ENCODE results near the gene RAB11FIP4. TPM values are rescaled to one million over a fixed set of nuclear protein-coding genes. Genes with fewer than 3 reads are reported as not detected.

The RAB11FIP4 gene
- total RNA-seq, 4 donors from 2014 or later, result 9.9 to 23.6 (median 16.1) TPM

GRCh38 chr17:31512796-31513195, 121.3 kb downstream of the RAB11FIP4 start:
- no peaks in the 10 kb centered on the region for H3K27me3 ChIP-seq
- no peak for TF ChIP-seq POLR2A (IDR thresholded peaks at IDR 0.05)
- TF ChIP-seq, protein P1, sequence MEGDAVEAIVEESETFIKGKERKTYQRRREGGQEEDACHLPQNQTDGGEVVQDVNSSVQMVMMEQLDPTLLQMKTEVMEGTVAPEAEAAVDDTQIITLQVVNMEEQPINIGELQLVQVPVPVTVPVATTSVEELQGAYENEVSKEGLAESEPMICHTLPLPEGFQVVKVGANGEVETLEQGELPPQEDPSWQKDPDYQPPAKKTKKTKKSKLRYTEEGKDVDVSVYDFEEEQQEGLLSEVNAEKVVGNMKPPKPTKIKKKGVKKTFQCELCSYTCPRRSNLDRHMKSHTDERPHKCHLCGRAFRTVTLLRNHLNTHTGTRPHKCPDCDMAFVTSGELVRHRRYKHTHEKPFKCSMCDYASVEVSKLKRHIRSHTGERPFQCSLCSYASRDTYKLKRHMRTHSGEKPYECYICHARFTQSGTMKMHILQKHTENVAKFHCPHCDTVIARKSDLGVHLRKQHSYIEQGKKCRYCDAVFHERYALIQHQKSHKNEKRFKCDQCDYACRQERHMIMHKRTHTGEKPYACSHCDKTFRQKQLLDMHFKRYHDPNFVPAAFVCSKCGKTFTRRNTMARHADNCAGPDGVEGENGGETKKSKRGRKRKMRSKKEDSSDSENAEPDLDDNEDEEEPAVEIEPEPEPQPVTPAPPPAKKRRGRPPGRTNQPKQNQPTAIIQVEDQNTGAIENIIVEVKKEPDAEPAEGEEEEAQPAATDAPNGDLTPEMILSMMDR (IDR thresholded peaks at IDR 0.05), result no peak
- no peak overlapping the region for H3K27ac ChIP-seq
- peaks cover 0 to 38% (median 9%) of the 10 kb centered on the region in 3 donors for H3K4me1 ChIP-seq
- H3K9me3 ChIP-seq, result no peaks in the 10 kb centered on the region
- 87 to 91% methylated on average over 6 to 7 of the region's 12 CpGs for WGBS, 2 donors
- no peak for DNase-seq
- H3K36me3 ChIP-seq, result no peaks in the 10 kb centered on the region
- intact Hi-C loops (cut with DNase I), result no loop called here
- H3K4me3 ChIP-seq, result no peak overlapping the region

GRCh38 chr17:31513731-31514427, 122.4 kb downstream of the RAB11FIP4 start:
- Histone ChIP-seq H3K4me1 (peaks cover 0 to 31% (median 9%) of the 10 kb centered on the region in 3 donors), H3K9me3 (no peaks in the 10 kb centered on the region), H3K36me3 (peaks cover 0 to 4% (median 0%) of the 10 kb centered on the region in 3 donors), H3K27ac (no peak overlapping the region), H3K27me3 (no peaks in the 10 kb centered on the region), H3K4me3 (no peak overlapping the region)
- 80 to 85% methylated on average over 7 to 9 of the region's 15 CpGs for WGBS, 2 donors
- no peak for DNase-seq
- TF ChIP-seq, protein P1 (IDR thresholded peaks at IDR 0.05), result no peak
- TF ChIP-seq POLR2A (IDR thresholded peaks at IDR 0.05), result no peak
- intact Hi-C loops (cut with DNase I), result no loop called here

GRCh38 chr17:31515267-31515666, 123.8 kb downstream of the RAB11FIP4 start:
- 69 to 78% methylated on average over 4 to 6 of the region's 8 CpGs for WGBS, 2 donors
- no peak for DNase-seq

GRCh38 chr17:31517524-31517923, 126.0 kb downstream of the RAB11FIP4 start:
- H3K9me3 ChIP-seq, result no peaks in the 10 kb centered on the region
- H3K4me3 ChIP-seq, result no peak overlapping the region
- DNase-seq, result no peak
- peaks cover 0 to 26% (median 0%) of the 10 kb centered on the region in 3 donors for H3K36me3 ChIP-seq
- H3K4me1 ChIP-seq, result no peaks in the 10 kb centered on the region
- WGBS, 2 donors, result 76 to 89% methylated on average over 3 to 9 of the region's 11 CpGs
- no peaks in the 10 kb centered on the region for H3K27me3 ChIP-seq
- H3K27ac ChIP-seq, result no peak overlapping the region
- TF ChIP-seq POLR2A (IDR thresholded peaks at IDR 0.05), result no peak
- TF ChIP-seq, protein P1 (IDR thresholded peaks at IDR 0.05), result peak in 1 of 6 experiments; percentile 18
- intact Hi-C loops (cut with DNase I), result no loop called here

More at GRCh38 chr17:31515267-31515666, 123.8 kb downstream of the RAB11FIP4 start:
- H3K36me3 ChIP-seq, result peaks cover 0 to 4% (median 0%) of the 10 kb centered on the region in 3 donors
- H3K27me3 ChIP-seq, result no peaks in the 10 kb centered on the region
- no peaks in the 10 kb centered on the region for H3K9me3 ChIP-seq
- peaks cover 0 to 17% (median under 1%) of the 10 kb centered on the region in 3 donors for H3K4me1 ChIP-seq
- H3K4me3 ChIP-seq, result no peak overlapping the region
- H3K27ac ChIP-seq, result no peak overlapping the region
- intact Hi-C loops (cut with DNase I), result no loop called here
- no peak for TF ChIP-seq POLR2A (IDR thresholded peaks at IDR 0.05)
- TF ChIP-seq, protein P1 (IDR thresholded peaks at IDR 0.05), result no peak

DNA sequence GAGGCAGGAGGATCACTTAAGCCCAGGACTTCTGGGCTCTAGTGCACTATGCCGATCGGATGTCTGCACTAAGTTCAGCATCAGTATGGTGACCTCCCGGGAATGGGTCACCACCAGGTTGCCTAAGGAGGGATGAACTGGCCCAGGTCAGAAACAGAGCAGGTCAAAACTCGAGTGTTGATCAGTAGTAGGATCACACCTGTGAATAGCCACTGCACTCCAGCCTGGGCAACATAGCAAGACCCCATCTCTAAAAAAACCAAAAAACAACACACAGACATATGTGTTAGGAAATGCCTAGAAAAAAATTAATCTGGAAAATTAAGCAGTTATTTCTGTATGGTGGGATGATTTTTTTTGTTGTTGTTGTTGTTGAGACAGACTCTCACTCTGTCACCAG, 127.0 kb downstream of the RAB11FIP4 start:
- H3K4me1 ChIP-seq, result no peaks in the 10 kb centered on the region
- no peaks in the 10 kb centered on the region for H3K27me3 ChIP-seq
- WGBS, 2 donors, result 89 to 93% methylated on average over 4 of the region's 4 CpGs
- peaks cover 0 to 36% (median 0%) of the 10 kb centered on the region in 3 donors for H3K36me3 ChIP-seq
- intact Hi-C loops (cut with DNase I), result no loop called here
- H3K27ac ChIP-seq, result no peak overlapping the region
- TF ChIP-seq, protein P1 (IDR thresholded peaks at IDR 0.05), result no peak
- TF ChIP-seq POLR2A (IDR thresholded peaks at IDR 0.05), result no peak
- no peak for DNase-seq
- no peak overlapping the region for H3K4me3 ChIP-seq
- H3K9me3 ChIP-seq, result no peaks in the 10 kb centered on the region
